ENCODE data around the gene ZBTB2.

ZBTB2 gene

DNA sequence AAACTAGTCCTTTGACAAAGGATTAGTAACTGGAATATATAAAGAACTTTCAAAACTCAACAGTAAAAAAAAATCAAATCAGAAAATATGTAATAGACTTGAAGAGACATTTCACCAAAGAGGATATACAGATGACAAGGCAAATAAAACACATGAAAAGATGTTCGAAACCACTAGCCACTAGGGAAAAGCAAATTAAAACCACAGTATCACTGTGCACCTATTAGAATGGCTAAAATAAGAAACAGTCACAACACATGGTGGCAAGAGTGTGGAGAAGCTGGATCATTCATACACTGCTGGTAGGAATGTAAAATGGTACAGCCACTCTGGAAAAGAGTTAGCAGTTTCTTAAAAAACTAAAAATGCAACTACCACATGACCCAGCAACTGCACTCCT lies 14.9 kb downstream of the ZBTB2 start:
- DNase-seq (ENCODE audit: low read depth in 2 of 2): no peak
- TF ChIP-seq CTCF (IDR thresholded peaks at IDR 0.05; ENCODE audit: low read depth, low read length): no peak
- H3K4me3 ChIP-seq (replicated peaks in 1 of 2; ENCODE audit: low read depth in 2 of 2, low read length in 2 of 2): no peak overlapping the region

GRCh38 chr6:151375833-151376232 lies 15.5 kb downstream of the ZBTB2 start:
- TF ChIP-seq CTCF (IDR thresholded peaks at IDR 0.05; ENCODE audit: low read depth, low read length): no peak
- no peak for DNase-seq (ENCODE audit: low read depth in 2 of 2)
- H3K4me3 ChIP-seq (replicated peaks in 1 of 2; ENCODE audit: low read depth in 2 of 2, low read length in 2 of 2): no peak overlapping the region

- no peak for TF ChIP-seq CTCF (IDR thresholded peaks at IDR 0.05; ENCODE audit: low read depth, low read length)
- peak; percentile 24 to 38 for DNase-seq (ENCODE audit: low read depth in 2 of 2)
- no peak overlapping the region for H3K4me3 ChIP-seq (replicated peaks in 1 of 2; ENCODE audit: low read depth in 2 of 2, low read length in 2 of 2)
Observed at GRCh38 chr6:151374036-151374683, 17.2 kb downstream of the ZBTB2 start.

- no peak overlapping the region for H3K4me3 ChIP-seq (replicated peaks in 1 of 2; ENCODE audit: low read depth in 2 of 2, low read length in 2 of 2)
- no peak for TF ChIP-seq CTCF (IDR thresholded peaks at IDR 0.05; ENCODE audit: low read depth, low read length)
- DNase-seq (ENCODE audit: low read depth in 2 of 2): no peak
Observed at GRCh38 chr6:151372164-151372563, 19.2 kb downstream of the ZBTB2 start.

DNA sequence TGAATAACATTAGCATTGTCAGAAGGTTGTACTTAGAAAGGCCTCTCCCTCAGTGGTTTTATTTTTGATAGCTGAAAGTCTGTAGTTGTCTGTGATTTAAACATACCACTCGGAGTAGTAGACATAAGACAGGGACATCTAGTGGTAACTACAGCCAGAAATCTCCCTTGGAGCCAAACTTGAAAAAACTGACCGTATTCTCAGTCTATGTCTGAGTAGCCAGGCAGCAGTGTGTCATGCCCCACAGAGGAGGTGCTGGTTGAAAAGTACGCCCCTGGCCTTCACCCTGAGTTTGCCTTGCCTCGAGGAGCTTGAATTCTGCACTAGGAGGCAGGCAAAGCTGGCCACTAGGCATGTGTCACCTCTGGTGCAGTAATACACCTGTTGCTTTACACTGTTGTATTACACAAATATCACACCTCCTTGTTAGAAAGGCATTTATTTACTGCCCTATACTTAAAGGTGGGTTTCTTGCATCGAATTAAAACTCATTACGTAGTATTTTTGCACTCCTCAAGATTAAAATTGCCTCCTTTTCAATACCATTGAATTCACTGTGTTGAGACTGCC lies 20.8 kb downstream of the ZBTB2 start:
- peak; percentile 45 to 50 for DNase-seq (ENCODE audit: low read depth in 2 of 2)
- peak; percentile 24 for TF ChIP-seq CTCF (IDR thresholded peaks at IDR 0.05; ENCODE audit: low read depth, low read length)
- no peak overlapping the region for H3K4me3 ChIP-seq (replicated peaks in 1 of 2; ENCODE audit: low read depth in 2 of 2, low read length in 2 of 2)

- DNase-seq (ENCODE audit: low read depth in 2 of 2): no peak
- no peak overlapping the region for H3K4me3 ChIP-seq (replicated peaks in 1 of 2; ENCODE audit: low read depth in 2 of 2, low read length in 2 of 2)
- TF ChIP-seq CTCF (IDR thresholded peaks at IDR 0.05; ENCODE audit: low read depth, low read length): no peak
Observed at GRCh38 chr6:151365233-151365632, 26.1 kb downstream of the ZBTB2 start.

GRCh38 chr6:151359486-151359885 lies 31.9 kb downstream of the ZBTB2 start:
- no peak for TF ChIP-seq CTCF (IDR thresholded peaks at IDR 0.05; ENCODE audit: low read depth, low read length)
- no peak overlapping the region for H3K4me3 ChIP-seq (replicated peaks in 1 of 2; ENCODE audit: low read depth in 2 of 2, low read length in 2 of 2)
- no peak for DNase-seq (ENCODE audit: low read depth in 2 of 2)
